ENCODE results near the gene CLPTM1L. TPM values are rescaled to one million over a fixed set of nuclear protein-coding genes. Genes with fewer than 3 reads are reported as not detected.

Gene CLPTM1L
- total RNA-seq, 1 experiment from 2014 or later = 146 TPM

DNA sequence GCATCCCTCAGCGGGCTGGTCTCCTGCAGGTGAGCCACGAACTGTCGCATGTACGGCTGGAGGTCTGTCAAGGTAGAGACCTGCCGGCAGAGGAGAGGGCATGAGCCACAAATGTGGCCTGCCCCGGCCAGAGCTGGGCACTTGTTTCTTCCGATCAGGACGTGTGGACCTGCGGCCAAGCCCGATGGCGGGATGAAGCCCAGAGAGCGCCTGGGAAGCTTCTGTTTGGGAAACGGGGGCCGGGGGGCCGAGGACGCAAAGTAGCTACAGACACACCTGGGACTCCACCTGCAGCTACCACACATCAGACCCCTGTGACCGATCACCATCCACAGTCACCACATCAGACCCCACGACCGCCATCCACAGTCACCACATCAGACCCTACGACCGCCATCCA, 72.7 kb downstream of the CLPTM1L start:
- H3K4me1 ChIP-seq (ENCODE audit: insufficient read depth, low read length, poor library complexity, severe bottlenecking) = no peaks in the 10 kb centered on the region
- H3K9me3 ChIP-seq (ENCODE audit: low read depth, low read length, poor library complexity, severe bottlenecking) = no peaks in the 10 kb centered on the region
- ChIA-PET POLR2A (ENCODE audit: low non-redundant PET) (no interaction called here), CTCF (no interaction called here)
- H3K27me3 ChIP-seq (replicated peaks; ENCODE audit: insufficient read depth, low read depth, low read length, poor library complexity) = no peaks in the 10 kb centered on the region
- H3K36me3 ChIP-seq (ENCODE audit: insufficient read depth, low read length, poor library complexity, severe bottlenecking) = no peaks in the 10 kb centered on the region
- H3K27ac ChIP-seq (ENCODE audit: low read depth, low read length, poor library complexity, severe bottlenecking) = no peak overlapping the region
- TF ChIP-seq, protein P1, sequence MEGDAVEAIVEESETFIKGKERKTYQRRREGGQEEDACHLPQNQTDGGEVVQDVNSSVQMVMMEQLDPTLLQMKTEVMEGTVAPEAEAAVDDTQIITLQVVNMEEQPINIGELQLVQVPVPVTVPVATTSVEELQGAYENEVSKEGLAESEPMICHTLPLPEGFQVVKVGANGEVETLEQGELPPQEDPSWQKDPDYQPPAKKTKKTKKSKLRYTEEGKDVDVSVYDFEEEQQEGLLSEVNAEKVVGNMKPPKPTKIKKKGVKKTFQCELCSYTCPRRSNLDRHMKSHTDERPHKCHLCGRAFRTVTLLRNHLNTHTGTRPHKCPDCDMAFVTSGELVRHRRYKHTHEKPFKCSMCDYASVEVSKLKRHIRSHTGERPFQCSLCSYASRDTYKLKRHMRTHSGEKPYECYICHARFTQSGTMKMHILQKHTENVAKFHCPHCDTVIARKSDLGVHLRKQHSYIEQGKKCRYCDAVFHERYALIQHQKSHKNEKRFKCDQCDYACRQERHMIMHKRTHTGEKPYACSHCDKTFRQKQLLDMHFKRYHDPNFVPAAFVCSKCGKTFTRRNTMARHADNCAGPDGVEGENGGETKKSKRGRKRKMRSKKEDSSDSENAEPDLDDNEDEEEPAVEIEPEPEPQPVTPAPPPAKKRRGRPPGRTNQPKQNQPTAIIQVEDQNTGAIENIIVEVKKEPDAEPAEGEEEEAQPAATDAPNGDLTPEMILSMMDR (conservative IDR thresholded peaks at IDR 0.05; ENCODE audit: low read depth, low read length) = no peak
- TF ChIP-seq EZH2 (IDR thresholded peaks at IDR 0.05; ENCODE audit: borderline replicate concordance, low read depth, low read length, poor library complexity, severe bottlenecking) = no peak
- no peak overlapping the region for H3K4me3 ChIP-seq (ENCODE audit: low read depth, low read length, poor library complexity, severe bottlenecking)
- intact Hi-C loops (cut with micrococcal nuclease; ENCODE audit: unreplicated experiment) = no loop called here
- no peak for DNase-seq (ENCODE audit: low spot score)
- BruUV-seq (replicated peaks) = no TSS peak

- Histone ChIP-seq H3K4me1 (ENCODE audit: insufficient read depth, low read length, poor library complexity, severe bottlenecking) (no peaks in the 10 kb centered on the region), H3K27ac (ENCODE audit: low read depth, low read length, poor library complexity, severe bottlenecking) (no peak overlapping the region), H3K36me3 (ENCODE audit: insufficient read depth, low read length, poor library complexity, severe bottlenecking) (no peaks in the 10 kb centered on the region), H3K4me3 (ENCODE audit: low read depth, low read length, poor library complexity, severe bottlenecking) (no peak overlapping the region), H3K27me3 (replicated peaks; ENCODE audit: insufficient read depth, low read depth, low read length, poor library complexity) (no peaks in the 10 kb centered on the region), H3K9me3 (ENCODE audit: low read depth, low read length, poor library complexity, severe bottlenecking) (no peaks in the 10 kb centered on the region)
- ChIA-PET CTCF (no interaction called here), POLR2A (ENCODE audit: low non-redundant PET) (no interaction called here)
- TF ChIP-seq, protein P1 (conservative IDR thresholded peaks at IDR 0.05; ENCODE audit: low read depth, low read length) = no peak
- no peak for TF ChIP-seq EZH2 (IDR thresholded peaks at IDR 0.05; ENCODE audit: borderline replicate concordance, low read depth, low read length, poor library complexity, severe bottlenecking)
- BruUV-seq (replicated peaks) = no TSS peak
- no peak for DNase-seq (ENCODE audit: low spot score)
- intact Hi-C loops (cut with micrococcal nuclease; ENCODE audit: unreplicated experiment) = no loop called here
These were observed 73.7 kb downstream of the CLPTM1L start for GRCh38 chr5:1270933-1271914.

DNA sequence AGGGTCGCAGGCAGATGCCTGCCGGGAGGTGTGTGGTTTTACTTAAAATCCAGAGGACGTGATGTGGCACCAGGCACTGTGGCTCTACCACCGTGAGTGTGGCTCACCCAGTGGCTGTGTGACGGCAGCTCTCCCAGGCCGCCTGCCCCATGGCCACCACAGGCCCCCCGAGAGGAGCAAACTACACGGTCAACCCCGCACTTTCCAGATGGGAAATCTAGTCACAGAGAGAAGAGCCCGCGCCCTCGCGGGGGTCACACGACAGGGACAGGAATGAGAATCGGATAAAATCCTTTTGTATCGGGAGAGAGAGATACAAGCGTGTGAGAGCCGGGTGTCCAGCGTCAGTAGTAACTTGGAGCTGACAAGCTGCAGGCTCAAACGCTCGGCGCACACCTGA, 74.5 kb downstream of the CLPTM1L start:
- ChIA-PET CTCF (no interaction called here), POLR2A (ENCODE audit: low non-redundant PET) (no interaction called here)
- BruUV-seq (replicated peaks) = no TSS peak
- TF ChIP-seq, protein P1 (conservative IDR thresholded peaks at IDR 0.05; ENCODE audit: low read depth, low read length) = no peak
- no peak for TF ChIP-seq EZH2 (IDR thresholded peaks at IDR 0.05; ENCODE audit: borderline replicate concordance, low read depth, low read length, poor library complexity, severe bottlenecking)
- Histone ChIP-seq H3K4me3 (ENCODE audit: low read depth, low read length, poor library complexity, severe bottlenecking) (no peak overlapping the region), H3K27me3 (replicated peaks; ENCODE audit: insufficient read depth, low read depth, low read length, poor library complexity) (no peaks in the 10 kb centered on the region), H3K4me1 (ENCODE audit: insufficient read depth, low read length, poor library complexity, severe bottlenecking) (no peaks in the 10 kb centered on the region), H3K36me3 (ENCODE audit: insufficient read depth, low read length, poor library complexity, severe bottlenecking) (no peaks in the 10 kb centered on the region), H3K9me3 (ENCODE audit: low read depth, low read length, poor library complexity, severe bottlenecking) (no peaks in the 10 kb centered on the region), H3K27ac (ENCODE audit: low read depth, low read length, poor library complexity, severe bottlenecking) (no peak overlapping the region)
- no peak for DNase-seq (ENCODE audit: low spot score)
- intact Hi-C loops (cut with micrococcal nuclease; ENCODE audit: unreplicated experiment) = no loop called here

All from A673 (cell line).